ENCODE measurements around the gene GINS1. TPM values are rescaled to one million over a fixed set of nuclear protein-coding genes. Genes with fewer than 3 reads are reported as not detected.

Gene GINS1
- 4.6 and 7.3 TPM in 2 replicates for total RNA-seq

DNA sequence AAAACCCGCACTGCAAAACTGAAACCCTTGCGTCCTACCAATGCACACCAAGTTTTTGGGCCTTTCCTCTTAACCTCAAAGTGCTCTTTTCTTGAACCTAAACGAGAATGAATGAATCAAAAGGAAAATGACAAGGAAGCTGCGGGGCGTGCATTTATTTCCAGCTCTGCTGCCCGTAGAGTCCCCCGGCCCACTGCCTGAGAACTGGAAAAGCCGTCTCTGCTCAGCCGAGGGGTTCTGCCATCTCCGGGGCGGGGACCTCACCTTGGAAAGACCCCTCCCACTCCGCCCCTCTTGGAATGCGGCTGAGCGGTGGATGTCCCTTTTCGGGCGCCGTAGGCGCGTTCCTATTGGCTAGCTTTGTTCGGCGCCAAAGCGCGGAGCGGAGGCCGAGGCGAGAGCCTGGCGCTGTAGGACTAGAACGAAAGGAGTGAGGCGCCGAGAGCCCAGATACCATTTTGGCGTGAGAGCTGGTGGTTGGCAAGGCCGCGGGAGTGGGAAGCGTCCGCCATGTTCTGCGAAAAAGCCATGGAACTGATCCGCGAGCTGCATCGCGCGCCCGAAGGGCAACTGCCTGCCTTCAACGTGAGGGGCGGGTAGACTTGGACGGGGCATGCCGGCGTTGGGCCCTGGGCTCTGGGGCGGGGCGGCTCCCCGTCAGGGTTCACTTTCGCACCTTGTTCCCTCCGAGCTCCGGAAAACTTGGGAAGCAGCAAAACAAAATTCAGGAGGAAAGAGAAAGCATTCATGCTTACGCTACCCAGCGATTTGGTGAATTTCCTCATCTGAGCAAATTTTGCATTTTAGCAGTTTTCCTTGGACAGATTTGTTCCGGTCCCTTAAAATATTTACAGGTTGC is at the start of gene GINS1:
TSS of gene GINS1 (plus strand) at position 363 of the 859 bp plus-strand sequence. CDS start at position 511, 148 bp downstream.

DNA sequence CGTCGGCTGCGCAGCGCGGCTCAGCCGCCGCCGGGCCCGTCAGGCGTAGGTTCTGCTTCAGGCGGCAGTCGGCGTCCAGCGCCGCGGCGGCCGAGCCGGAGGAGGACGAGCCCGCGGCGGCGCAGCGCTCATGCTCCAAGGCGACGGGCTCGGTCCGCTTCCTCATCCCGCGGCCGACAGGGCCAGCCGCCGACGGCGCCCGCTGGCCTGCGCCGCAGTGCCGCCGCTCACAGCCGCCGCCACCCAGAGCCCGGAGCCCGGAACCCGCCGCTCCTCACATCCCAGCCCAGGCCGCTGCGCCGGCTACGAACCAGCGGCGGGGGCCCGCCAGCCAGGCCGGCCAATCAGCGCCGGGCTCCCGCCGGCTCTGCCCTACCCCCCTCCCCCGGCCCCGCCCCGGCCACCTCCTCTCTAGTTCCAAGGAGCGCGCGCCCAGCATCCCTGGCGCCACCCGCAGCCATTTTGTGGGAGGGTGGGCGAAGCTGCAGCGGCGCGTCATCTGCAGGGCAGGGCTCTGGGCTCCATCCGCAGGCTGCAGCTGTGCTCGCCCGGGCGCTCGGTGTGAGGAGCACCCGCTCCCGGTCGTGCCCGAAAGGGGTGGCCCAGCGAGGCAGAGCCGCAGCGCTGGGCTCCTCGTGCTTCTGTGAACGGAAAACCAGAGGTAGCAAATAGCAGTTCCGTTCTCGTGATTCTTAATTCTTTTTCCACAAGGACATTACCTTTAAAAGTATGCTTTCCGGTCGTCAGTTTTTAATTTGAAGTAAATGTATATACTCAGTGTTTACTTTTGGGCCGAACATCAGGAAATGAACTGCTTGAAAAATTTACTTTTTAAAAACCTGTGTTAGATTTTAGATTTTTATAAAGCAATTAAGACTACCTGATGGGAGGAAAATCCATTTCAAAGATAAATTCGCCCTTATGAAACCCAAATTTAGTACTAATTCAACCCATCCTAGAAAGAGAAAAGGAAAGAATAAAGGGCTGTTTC is 16.6 kb upstream of the GINS1 start, which contains the start of gene ABHD12:
TSS of gene ABHD12 (minus strand) at position 298 of the 991 bp plus-strand sequence. CDS start at position 166, 132 bp downstream.

Other genes with a start within 250 kb of the GINS1 start
- 87.4 and 110 TPM in 2 replicates for gene ENTPD6, start 212.0 kb upstream of the GINS1 start, total RNA-seq
- 240 and 241 TPM in 2 replicates for gene PYGB, start 159.6 kb upstream of the GINS1 start, total RNA-seq
- 62.0 and 69.3 TPM in 2 replicates for gene ABHD12, start 16.8 kb upstream of the GINS1 start, total RNA-seq
- gene NINL, start 177.9 kb downstream of the GINS1 start, total RNA-seq = 5.3 and 8.6 TPM in 2 replicates
- 6.0 and 7.5 TPM in 2 replicates for gene NANP, start 216.3 kb downstream of the GINS1 start, total RNA-seq